GM21786 (cell line): ENCODE measurements around the gene TEX38.
A peak's percentile ranks its signal among the peaks of the same experiment; 100 is the strongest.
"Not testable (repeated sequence)": the region's sequence is repeated elsewhere in the genome, so short reads cannot be mapped to it uniquely, and the experiment has no call there.

Experiments
- ATAC-seq: cut with Tn5 transposase; IDR thresholded peaks from one replicate; pipeline ENCODE4 v1.9.1; 2021; ENCODE audit not compliant: unreplicated experiment

The TEX38 gene

DNA sequence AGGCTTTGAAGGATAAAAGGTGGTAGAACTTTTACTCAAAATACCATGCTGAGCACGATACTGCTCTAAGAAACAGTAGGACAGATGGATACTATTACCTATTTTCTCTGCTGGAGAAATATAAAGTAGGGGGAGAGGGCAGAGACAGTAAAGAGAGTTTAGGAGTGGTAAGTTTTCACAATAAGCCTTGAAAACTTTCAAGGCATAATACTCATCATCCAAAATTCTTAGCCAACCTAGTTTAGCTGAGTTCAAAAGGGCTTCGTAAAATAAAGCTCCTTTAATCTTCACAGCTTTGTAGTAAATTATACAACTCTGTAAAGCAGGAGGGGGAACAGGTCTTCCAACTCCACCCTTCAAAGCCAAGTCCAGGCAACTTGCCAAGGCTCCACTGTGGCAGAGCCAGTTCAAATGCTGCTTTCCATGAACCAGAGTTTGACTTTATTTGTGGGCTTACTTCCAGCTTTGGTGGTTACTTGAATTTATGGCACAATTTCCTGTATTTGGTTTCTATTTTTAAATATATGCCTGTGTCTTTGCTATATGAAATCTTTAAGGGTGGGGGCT is 15.5 kb downstream of the TEX38 start:
- no peak for ATAC-seq

DNA sequence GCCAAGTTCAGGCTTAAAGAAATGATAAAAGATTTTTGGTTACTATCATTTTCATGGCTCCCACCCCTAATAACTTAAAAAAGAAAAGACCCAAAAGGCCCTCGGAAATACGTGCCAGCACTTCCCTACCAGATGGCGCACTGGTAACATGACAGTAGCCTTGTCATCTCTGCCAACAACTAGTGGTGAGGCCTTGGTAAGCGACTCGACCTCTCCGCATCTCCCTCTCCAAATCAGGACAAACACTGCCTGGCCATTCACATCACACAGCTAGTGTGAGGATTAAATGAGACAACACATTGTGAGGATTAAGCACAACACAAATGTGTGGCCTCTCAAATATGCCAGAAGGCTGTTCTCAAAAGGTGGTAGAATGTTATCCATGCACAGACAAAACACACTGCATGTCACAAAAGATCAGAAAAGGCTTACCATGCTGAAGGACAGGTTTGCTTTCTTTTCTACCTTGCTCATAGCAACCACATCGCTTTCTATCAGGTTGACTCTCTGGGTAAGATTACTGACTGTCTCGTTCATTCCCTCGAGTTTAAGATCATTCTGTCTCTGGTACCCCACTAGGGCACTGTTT is 16.4 kb downstream of the TEX38 start:
- ATAC-seq = no peak

DNA sequence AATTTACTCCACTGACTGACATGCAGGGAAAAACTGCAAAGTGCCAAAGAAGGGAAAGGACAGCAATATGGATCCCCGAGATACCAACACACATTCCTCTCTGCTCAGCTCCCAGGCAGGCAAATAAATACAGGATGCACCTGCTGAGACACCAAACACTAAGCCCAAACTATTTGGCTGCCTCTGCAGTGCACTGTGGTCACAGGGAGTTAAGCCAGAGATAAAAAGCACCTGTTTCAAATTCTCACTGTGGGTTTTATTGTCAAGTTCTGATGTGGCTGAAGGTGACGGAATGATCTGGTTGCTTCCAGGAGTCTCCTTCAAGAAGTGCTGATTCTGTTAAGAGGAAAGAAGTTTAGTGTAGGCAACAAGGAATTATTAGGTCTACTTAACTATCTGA is 17.7 kb downstream of the TEX38 start:
- ATAC-seq = no peak

DNA sequence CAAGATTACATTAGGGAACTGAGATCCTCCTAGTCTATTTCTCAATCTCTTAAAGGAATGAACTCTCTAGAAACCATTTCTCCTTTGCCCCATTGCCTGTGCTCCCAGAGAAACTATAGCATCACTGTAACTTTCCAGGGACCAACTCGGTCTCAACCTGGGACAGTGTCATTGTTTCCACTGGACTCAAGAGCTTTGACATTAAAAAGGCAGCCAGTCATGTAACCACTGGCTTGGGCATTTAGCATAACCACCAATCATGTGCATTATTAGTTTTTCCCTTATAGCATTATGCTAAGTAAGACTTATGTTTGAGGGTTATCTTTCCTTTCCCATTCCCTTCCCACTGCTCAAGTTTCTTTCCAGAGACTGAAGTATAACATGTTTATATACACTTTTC is 18.2 kb downstream of the TEX38 start:
- no peak for ATAC-seq

DNA sequence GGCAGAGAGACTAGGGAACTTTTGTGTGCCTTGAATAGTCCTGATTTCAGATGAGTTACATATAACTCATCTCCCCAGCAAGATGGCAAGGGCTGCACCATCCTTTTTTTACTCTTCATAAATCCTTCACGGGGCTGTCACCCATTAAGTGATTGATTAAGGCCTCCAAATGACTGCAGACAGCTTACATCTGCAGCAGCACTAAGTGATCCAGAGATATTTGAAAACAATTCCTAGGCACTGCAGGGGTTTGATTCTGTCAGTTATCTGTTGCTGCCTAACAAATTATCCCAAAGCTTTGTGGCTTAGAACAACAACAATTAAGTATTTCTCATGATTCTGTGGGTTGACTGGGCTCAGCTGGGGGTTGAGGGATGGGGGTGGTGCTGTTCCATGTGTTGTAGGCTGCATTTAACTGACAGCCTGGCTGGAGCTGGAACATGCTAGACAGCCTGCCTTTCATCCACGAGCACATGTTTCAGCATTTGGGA is 19.3 kb downstream of the TEX38 start:
- ATAC-seq = no peak

DNA sequence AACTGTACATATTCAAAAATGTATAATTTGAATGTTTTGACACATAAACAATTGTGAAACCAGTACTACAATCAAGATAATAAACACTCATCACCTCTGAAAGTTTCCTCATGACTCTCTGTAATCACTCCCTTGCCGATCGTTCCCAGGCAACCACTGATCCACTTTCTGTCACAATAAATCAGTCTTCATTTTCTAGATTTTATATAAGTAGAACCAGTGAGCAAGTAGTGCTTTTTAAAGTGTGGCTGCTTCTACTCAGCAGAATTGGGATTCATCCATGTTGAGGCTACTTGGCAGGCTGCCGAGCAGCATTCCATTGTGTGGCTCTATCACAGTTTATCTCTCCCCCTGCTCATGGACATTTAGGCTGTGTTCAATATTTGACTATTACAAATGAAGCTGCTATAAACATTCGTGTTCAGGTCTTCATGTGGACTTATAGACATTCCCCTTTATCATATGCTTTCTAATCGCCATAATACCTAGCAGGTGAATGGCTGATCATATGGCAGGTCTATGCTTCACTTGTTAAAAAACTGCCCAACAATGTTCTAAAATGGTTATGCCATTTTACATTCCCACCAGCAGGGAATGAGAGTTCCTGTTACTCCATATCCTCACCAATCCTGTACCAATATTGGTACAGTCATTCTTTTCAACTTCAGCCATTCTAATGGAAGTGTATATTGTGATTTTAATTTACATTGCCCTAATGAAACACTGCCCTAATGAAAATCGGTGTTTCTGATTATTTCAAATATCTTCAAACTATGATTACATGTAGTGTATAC is 20.5 kb downstream of the TEX38 start:
- ATAC-seq = no peak

DNA sequence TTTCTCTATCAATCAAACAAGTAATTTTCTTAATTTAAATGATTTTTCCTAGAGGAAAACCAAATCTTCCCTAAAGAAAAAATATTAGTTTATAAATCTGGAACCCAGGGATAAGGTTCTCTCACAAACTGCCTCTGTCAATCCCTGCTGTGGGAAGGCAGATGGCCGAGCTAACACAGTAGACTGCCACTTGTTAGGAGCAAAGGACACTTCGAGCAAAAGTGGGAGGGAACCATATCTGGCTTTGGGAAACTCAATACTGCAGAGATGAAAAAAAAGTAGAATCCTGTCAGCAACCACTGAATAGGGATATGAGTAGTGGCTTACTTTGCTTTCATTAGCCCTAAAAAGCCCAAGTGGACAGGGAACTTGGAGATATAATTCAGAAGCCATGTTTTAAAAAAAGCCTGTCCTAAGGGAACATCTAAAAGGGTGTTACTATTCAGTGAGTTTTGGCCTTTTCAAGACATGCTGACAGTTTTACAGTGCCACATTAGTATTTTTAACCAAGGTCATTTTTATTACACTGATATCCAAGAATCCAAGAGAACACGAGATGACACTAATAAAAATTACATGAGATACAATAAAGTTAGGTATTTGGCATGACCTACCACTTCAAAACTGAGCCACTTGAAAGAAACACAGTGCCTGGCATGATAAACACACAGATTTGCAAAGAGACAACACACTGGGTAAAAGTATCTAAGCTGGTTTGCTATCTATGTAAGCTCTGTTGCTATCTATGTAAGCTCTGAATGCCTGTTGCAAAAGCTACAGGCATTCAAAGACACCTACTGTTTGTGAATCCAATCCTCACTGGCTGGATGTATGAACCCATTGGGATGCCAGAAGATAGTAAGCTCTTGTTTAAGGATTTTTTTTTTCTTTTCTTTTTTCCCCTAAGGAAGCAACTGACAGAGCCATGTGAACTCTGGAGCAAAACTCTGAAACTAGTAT is 21.4 kb downstream of the TEX38 start:
- no peak for ATAC-seq

DNA sequence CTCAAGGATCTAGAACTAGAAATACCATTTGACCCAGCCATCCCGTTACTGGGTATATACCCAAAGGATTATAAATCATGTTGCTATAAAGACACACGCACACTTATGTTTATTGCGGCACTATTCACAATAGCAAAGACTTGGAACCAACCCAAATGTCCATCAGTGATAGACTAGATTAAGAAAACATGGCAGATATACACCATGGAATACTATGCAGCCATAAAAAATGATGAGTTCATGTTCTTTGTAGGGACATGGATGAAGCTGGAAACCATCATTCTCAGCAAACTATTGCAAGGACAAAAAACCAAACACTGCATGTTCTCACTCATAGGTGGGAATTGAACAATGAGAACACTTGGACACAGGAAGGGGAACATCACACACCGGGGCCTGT is 23.0 kb downstream of the TEX38 start:
- not testable (repeated sequence) for ATAC-seq

DNA sequence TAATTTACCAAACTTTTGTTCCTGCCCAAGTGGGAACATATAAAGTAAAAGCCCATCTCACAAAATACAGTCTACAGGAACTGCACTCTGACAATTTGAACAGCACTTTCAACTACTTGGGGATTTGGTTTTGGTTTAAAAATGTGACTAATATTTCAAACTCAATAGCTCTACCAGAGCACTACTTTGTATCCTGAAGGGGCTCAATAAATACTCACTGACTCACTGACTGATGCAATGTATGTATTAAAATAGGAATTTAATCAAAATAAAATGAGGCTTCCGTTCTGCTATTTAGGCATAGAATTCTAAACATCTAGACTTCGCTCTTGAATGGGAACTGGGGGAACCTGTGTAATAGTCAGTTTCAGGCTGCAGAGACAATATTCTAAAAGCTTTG is 25.4 kb downstream of the TEX38 start:
- no peak for ATAC-seq

DNA sequence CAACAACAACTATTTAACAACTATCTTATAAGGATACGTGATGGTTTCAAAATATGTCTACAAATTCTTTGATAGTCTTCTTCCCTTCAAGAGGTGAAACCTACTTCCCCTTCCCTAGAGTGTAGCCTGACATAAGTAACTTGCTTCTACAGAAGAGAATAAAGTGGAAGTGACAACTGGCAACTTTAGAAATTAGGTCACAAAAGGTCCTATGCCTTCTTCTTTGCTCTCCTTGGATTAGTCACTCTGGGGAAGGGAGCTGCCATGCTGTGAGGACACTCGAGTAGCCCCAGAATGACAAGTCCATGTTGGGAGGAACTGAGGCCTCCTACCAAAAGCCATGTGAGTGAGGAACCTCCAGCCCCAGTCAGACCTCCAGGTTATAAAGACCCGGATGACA is 28.0 kb downstream of the TEX38 start:
- no peak for ATAC-seq

DNA sequence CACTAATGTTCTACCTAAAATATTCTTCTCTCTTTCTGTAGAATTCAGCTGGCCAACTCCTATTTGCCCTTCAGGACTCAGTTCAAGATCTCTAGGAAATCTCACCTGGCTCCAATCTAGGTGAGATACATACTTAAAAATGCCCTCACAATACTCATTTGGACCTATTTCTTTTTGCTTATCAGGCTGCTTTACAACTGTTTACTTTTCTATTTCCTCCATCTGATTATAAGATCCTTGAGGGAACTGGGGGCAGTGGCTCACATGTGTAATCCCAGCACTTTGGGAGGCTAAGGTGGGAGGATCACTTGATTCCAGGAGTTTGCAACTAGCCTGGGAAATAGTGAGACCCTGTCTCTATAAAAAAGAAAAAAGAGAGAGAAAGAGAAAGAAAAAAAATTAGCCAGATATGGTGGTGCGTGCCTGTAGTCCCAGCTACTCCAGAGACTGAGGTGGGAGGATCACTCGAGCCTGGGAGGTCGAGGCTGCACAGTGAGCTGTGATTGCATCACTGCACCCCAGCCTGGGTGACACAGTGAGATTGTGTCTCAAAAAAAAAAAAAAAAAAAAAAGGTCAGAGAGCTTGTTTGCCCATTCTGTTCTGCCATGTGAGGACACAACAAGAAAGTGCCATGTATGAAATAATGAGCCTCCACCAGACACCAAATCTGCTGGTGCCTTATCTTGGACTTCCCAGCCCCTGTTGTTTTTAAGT is 32.4 kb downstream of the TEX38 start:
- no peak for ATAC-seq

DNA sequence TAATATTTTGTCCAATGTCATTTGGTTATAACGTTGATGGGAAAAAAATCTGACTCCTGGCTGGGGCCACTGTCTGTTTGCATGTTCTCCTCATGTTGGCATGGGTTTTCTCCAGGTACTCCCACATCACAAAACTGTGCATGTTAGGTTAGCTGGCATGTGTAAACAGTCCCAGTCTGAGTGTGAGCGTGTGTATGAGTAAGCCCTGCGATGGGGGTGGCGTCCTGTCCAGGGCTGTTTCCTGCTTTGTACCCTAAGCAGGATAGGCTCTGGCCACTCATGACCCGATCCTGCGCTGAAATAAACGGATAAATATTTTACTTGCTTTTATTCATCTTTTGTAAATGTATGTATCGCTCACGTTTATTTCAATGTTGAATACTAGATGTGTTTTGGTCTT is 33.8 kb downstream of the TEX38 start:
- ATAC-seq = no peak

DNA sequence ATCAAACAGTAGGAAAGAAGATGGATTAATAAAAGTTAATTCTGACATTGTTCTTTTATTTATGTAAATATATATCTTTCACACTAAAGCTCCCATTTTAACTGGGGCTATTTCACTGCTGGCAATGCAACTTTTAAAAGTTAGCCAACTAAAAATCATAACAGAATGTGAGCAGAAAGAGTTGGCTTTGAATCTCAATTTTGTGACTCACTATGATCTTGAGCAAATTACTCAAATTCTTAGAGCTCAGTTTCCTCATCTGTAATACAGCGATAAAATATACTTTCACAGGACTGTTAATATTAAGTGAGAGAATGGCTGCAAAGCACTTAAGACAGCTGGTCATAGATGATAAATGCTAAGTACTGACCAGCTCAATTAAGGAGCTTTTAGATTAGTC is 36.5 kb downstream of the TEX38 start:
- no peak for ATAC-seq

DNA sequence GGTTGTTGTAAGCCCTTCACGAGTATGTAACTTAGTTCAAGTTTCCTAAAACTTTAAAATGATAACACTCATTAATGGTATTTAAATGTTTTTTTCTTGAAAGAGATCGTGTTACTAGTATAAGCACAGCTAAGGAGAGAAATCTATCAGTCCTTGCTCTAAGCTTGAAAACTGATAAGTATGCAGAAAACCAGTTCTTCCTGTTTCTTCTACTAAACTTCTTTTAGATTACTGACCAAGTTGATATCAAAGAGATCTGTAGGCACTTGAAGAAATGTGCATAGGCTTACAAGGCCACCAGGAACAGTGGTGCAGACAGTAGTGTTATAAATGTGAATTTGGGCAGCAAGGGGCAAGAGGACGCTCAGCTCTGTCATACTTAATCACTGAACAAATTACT is 43.3 kb downstream of the TEX38 start:
- no peak for ATAC-seq

DNA sequence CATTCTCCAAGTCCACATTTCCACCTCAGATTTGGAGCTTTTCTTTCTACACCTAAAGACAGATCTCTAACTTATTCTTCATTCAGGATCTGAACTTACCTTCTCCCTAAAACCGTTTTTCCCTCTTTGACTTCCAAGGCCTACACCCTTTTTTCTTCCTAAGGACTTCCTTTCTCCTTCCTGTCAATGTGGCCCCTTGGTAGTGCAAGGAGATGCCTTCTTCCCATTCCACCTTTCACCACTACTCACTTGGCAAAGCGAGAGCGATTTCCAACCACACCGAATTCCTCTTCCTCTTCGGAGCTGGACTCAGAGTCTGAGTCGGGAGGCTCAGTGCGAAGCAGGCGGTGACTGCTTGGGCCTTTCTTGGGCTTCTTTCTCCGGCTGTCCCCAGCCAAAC is 46.0 kb downstream of the TEX38 start:
- no peak for ATAC-seq

DNA sequence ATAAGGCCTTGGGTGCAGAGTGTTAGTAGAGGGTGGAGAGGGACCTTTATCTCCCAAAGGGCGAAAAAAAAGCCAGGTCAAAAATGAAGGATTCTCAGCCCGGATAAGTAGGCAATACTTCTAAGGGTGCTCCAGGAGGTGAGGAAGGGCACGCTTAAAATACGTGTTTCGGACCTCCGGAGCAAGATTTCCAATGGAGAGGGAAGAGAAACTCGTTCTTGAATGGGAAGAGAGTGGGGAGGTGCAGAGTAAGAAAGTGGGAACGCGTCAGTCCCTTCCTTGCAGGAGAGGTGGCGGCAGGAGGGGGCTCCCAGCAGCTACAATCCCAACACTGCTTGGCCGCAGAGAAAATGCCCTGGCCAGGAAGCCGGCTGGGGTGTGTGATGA is 46.7 kb downstream of the TEX38 start:
- no peak for ATAC-seq

DNA sequence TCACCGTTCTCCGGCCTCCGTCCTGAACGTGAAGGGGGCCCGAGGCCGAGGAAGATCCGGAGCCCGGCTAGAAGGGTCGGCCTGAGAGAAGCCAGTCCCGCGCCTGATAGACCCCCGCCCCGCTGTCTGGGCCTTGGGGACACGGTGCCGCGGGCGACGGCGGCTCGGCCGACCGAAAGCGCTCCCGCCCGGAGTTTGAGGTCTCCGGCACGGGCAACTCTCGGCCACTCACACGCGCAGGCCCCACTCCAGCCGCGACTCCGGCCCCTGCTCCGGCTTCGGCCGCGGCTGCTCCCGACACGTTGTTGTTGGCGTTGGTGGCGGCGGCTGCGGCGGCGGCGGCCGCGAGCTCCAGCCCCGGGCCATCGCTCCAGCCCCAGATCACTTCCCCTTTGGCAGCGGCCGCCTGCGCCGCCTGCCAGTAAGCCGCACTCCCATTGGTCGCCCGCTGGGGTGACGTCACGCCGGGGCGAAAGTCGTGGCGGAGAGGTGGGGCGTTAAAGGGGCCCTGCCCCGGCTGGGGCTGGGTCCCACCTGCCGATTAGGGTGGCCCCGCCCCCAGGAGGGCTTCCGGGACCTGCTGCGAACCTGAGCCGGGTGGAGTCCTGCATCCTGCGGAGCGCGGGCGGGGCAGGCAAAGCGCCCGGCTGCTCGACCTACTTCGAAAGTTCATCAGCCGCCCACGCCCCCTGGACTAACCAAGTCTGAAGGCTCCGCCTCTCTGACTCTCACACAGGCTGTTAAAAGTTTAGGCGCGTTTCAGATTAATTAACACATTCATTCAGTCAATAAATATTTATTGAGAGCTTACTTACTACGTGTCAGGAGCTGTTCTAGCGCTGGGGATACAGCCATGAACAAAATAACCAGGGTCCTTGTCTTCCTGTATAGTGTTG is 47.3 kb downstream of the TEX38 start, which contains the start of gene EFCAB14:
Gene EFCAB14, minus strand, starts transcription at position 388 of the 896 bp plus-strand sequence. CDS start 1,027 bp downstream, outside the sequence.
- ATAC-seq = peak; percentile 96

DNA sequence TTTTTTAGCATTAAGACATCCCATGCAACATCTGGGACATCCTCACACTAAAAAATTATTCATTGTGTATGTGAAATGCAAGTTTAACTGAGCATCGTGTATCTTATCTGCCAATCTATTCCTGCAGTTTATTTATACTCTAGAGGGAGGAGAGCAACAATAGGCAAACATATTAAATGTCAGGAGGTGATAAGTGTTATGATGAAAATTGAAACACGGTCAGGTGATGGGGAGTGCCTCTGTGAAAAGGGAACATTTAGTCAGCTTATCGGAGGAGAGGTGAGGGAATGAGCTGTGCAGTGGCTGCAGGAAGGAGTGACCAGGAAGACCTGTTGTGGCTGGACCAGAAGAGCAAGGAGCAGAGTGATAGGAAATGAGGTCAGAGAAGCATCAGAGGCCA is 48.0 kb downstream of the TEX38 start:
- ATAC-seq = no peak

DNA sequence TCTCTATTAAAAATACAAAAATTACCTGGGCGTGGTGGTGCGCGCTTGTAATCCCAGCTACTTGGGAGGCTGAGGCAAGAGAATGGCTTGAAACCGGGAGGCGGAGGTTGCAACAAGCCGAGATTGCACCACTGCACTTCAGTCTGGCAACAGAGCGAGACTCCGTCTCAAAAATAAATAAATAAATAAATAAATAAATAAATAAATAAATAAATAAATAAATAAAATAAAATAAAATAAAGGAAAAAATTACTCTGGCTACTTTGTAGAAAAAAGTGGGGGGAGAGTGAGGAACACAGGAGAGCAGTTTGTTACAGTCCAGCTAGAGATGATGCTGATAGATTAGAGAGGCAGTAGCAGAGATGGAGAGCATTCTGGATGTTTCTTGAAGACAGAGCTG is 48.7 kb downstream of the TEX38 start:
- not testable (repeated sequence) for ATAC-seq
